Measurements from ENCODE around the gene ALDH4A1.
"Not testable (repeated sequence)": the region's sequence is repeated elsewhere in the genome, so short reads cannot be mapped to it uniquely, and the experiment has no call there.

ALDH4A1 gene

DNA sequence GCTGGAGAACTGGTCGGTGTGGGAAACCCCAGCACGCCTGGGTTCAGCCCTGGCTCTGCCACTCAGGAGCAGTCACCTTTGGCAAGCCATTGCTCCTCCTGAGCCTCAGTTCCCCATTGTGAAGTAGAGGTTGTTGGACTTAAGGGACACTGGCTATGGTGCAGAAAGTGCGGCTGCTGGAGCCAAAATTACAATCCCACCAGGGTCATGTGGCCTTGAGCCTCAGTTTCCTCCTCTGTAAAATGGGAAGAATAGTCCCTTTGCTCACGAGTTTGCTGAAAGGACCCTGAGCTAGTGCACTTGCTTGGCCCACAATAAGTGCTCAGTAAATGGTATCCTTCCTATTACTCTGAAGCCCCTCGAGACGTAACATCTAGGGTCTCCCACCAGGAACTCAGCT lies 28.3 kb downstream of the ALDH4A1 start:
- TF ChIP-seq JUND (IDR thresholded peaks at IDR 0.05; ENCODE audit: low read depth): no peak
- in situ Hi-C loops (cut with HindIII; ENCODE audit: low pct_unique_long_range_greater_than_20kb, low sequenced_read_pairs): no loop called here

DNA sequence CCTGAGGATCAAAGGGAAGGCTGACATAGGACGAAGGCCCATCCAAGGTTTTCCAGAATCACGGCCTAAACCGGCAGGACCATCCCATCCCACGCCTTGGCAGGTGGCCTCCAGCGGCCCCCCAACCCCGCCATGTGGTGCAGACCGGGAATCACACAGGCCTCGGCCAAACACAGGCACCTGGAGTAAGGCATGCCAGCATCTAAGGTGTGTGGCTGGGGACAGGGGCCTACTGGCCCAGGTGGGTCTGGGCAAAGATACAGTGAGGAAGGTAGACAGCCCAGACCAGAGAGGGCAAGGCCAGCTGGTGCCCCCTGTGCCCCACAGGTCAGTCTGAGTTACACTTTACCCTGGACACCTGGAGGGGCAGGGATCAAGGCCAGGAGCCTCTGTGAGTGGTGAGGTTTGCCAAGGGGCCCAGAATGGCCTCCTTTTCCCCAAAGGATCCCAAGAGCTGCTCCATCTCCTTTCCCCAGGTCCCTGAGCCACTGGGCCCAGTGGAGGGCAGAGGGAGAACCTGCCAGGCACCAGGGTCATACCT lies 30.2 kb downstream of the ALDH4A1 start:
- no peak for DNase-seq (ENCODE audit: low read depth in 1 of 2, low spot score in 1 of 2)
- TF ChIP-seq JUND (IDR thresholded peaks at IDR 0.05; ENCODE audit: low read depth): no peak
- in situ Hi-C loops (cut with HindIII; ENCODE audit: low pct_unique_long_range_greater_than_20kb, low sequenced_read_pairs): no loop called here

More for the DNA sequence above, 28.3 kb downstream of the ALDH4A1 start:
- no peak for DNase-seq (ENCODE audit: low read depth in 1 of 2, low spot score in 1 of 2)

GRCh38 chr1:18871401-18872070 lies 30.8 kb downstream of the ALDH4A1 start:
- in situ Hi-C loops (cut with HindIII; ENCODE audit: low pct_unique_long_range_greater_than_20kb, low sequenced_read_pairs): no loop called here
- DNase-seq (ENCODE audit: low read depth in 1 of 2, low spot score in 1 of 2): no peak
- no peak for TF ChIP-seq JUND (IDR thresholded peaks at IDR 0.05; ENCODE audit: low read depth)

GRCh38 chr1:18870957-18871356 lies 31.4 kb downstream of the ALDH4A1 start:
- in situ Hi-C loops (cut with HindIII; ENCODE audit: low pct_unique_long_range_greater_than_20kb, low sequenced_read_pairs): no loop called here
- DNase-seq (ENCODE audit: low read depth in 1 of 2, low spot score in 1 of 2): no peak
- no peak for TF ChIP-seq JUND (IDR thresholded peaks at IDR 0.05; ENCODE audit: low read depth)

GRCh38 chr1:18870595-18870865 lies 31.8 kb downstream of the ALDH4A1 start:
- in situ Hi-C loops (cut with HindIII; ENCODE audit: low pct_unique_long_range_greater_than_20kb, low sequenced_read_pairs); DNase-seq (ENCODE audit: low read depth in 1 of 2, low spot score in 1 of 2): not testable (repeated sequence)

DNA sequence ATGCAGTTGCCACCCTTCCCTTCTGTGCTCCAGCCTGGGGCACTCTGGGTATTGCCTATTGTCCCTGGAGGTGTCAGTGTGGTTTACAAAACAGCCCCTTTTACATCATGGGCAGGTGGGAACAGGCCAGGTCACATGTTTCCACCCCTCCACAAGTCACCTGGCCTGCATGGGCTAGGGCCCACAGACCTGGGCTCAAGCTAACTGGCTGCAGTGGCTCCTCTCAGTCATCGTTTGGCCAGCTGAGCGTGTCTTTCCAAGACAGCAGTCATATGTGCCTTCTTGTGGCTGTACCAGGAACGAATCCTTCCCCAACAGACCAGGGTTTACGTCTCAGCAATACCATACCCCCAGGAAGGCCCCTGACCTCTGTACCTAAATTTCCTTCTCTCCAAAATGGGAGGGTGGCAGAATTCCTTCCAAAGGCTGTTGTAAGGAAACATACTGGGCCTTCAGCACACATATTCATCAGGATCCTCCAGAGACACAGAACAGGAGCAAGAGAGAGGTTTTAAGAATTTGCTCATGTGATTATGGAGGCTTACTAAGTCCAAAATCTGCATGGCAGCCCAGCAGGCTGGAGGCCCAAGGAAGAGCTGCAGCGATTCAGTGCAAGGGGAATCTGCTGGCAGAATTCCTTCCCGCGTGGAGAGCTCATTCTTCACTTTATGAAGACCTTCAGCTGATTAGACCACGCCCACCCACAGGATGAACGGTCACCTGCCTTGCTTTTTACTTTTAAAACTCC lies 32.3 kb downstream of the ALDH4A1 start:
- no peak for TF ChIP-seq JUND (IDR thresholded peaks at IDR 0.05; ENCODE audit: low read depth)
- no peak for DNase-seq (ENCODE audit: low read depth in 1 of 2, low spot score in 1 of 2)
- in situ Hi-C loops (cut with HindIII; ENCODE audit: low pct_unique_long_range_greater_than_20kb, low sequenced_read_pairs): no loop called here

DNA sequence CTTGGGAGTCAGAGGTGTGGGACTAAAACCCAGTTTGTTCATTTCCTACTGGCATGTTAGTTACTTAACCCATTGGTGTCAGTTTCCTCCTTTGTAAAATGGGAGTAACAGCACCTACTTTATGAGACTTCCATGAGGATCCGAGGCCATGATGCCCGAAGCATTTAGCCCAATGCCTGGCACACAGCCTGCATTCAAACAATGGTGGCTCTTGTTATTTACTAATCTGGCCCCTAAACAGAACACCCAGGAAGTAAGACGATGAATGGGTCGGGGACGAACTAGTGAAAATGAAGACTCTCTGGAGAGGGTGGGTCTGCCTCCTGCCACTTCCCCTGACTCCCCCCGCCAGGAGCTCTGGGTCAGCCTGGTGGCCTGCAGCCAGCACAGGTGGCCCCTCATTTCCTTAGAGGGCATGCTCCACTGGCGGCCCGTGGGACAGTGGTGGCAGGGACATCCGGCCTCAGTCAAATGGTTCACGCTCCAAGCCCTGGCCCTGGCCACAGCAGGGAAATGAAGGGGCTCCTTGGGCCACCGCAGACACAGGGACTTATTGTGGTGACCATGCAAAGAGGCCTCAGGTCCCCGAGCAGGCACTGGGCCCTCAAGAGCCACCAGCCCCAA lies 33.4 kb downstream of the ALDH4A1 start:
- in situ Hi-C loops (cut with HindIII; ENCODE audit: low pct_unique_long_range_greater_than_20kb, low sequenced_read_pairs): no loop called here
- no peak for DNase-seq (ENCODE audit: low read depth in 1 of 2, low spot score in 1 of 2)

DNA sequence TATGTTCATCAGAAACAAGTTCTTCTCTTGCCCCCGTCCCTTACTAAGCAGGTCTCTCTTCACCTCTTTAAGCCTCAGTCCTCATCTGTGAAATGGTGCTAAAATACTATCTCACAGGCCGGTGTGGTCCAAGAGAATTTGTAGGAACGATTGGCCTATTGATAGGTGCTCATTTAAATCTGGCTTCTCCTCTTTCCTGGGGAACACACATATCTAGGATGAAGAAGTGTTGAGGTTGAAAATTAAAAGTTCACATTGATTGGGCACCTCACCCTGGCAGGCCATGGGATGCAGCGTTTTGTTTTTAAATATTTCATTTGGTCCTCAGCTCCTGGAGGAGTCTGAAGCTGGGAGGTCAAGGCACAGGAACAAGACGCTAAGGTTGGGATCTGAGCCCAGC lies 34.0 kb downstream of the ALDH4A1 start:
- no peak for TF ChIP-seq JUND (IDR thresholded peaks at IDR 0.05; ENCODE audit: low read depth)
- in situ Hi-C loops (cut with HindIII; ENCODE audit: low pct_unique_long_range_greater_than_20kb, low sequenced_read_pairs): no loop called here
- no peak for DNase-seq (ENCODE audit: low read depth in 1 of 2, low spot score in 1 of 2)

More for the DNA sequence above, 33.4 kb downstream of the ALDH4A1 start:
- TF ChIP-seq JUND (IDR thresholded peaks at IDR 0.05; ENCODE audit: low read depth): no peak

- no peak for TF ChIP-seq JUND (IDR thresholded peaks at IDR 0.05; ENCODE audit: low read depth)
- in situ Hi-C loops (cut with HindIII; ENCODE audit: low pct_unique_long_range_greater_than_20kb, low sequenced_read_pairs): no loop called here
- no peak for DNase-seq (ENCODE audit: low read depth in 1 of 2, low spot score in 1 of 2)
These were observed 35.5 kb downstream of the ALDH4A1 start for GRCh38 chr1:18866846-18867245.

DNA sequence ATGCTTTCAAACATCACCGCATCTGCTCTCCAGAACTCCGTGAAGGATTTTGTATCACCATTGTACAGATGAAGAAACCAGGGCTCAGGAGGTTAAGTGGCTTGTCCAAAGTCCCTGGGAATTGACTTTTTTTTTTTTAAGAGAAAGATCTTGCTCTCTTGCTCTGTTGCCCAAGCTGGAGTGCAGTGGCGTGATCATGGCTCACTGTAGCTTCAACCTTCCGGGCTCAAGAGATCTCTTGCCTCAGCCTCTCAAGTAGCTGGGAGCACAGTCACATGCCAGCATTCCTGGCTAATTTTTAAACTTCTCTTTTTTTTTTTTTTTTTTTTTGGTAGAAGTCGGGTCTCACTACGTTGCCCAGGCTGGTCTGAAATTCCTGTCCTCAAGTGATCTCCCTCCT lies 36.0 kb downstream of the ALDH4A1 start:
- in situ Hi-C loops (cut with HindIII; ENCODE audit: low pct_unique_long_range_greater_than_20kb, low sequenced_read_pairs): no loop called here
- no peak for TF ChIP-seq JUND (IDR thresholded peaks at IDR 0.05; ENCODE audit: low read depth)
- DNase-seq (ENCODE audit: low read depth in 1 of 2, low spot score in 1 of 2): no peak

DNA sequence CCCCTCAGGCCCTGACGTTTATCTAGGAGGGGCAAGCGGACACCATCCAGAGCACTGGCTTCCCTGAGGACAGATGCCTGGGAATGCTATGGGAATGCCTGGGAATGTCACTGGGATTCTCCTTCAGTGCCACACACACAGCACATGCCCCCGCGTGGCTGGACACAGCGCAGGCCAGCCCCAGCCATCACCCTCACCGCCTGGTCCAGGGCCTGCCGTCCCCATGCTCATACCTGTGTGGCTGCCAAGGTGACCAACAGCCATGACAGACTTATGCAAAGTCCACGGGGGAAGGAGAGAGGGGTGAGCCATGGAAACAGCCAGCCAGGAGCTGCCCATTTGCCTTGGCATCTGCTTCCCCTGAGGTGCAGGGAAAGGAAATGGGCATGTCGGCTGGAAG lies 37.2 kb downstream of the ALDH4A1 start:
- no peak for DNase-seq (ENCODE audit: low read depth in 1 of 2, low spot score in 1 of 2)
- no peak for TF ChIP-seq JUND (IDR thresholded peaks at IDR 0.05; ENCODE audit: low read depth)
- in situ Hi-C loops (cut with HindIII; ENCODE audit: low pct_unique_long_range_greater_than_20kb, low sequenced_read_pairs): no loop called here

- in situ Hi-C loops (cut with HindIII; ENCODE audit: low pct_unique_long_range_greater_than_20kb, low sequenced_read_pairs): no loop called here
- no peak for TF ChIP-seq JUND (IDR thresholded peaks at IDR 0.05; ENCODE audit: low read depth)
- DNase-seq (ENCODE audit: low read depth in 1 of 2, low spot score in 1 of 2): no peak
These were observed 40.8 kb downstream of the ALDH4A1 start for GRCh38 chr1:18861590-18861989.

DNA sequence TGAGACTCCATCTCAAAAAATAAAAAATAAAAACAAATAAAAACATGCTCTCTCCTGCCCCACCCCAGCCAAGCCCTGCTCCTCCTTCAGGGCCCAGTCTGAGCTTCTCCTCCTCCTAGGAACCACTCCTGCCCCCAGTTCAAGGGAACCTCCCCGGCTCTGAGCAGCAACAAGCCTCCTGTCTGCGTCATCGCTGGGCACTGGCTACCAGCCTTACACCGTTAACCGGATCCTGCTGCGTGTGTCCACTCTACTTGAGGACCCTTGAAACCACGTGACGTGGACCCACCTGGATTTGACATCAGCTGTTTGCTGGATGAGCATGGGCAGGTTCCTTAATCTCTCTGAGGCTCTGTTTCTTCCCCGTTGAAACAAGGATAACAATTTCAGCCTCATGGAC lies 41.3 kb downstream of the ALDH4A1 start:
- TF ChIP-seq JUND (IDR thresholded peaks at IDR 0.05; ENCODE audit: low read depth): no peak

More for the DNA sequence above, 41.3 kb downstream of the ALDH4A1 start:
- in situ Hi-C loops (cut with HindIII; ENCODE audit: low pct_unique_long_range_greater_than_20kb, low sequenced_read_pairs): no loop called here
- DNase-seq (ENCODE audit: low read depth in 1 of 2, low spot score in 1 of 2): no peak
